ENCODE data around the gene CREB3L4.
A peak's percentile ranks its signal among the peaks of the same experiment; 100 is the strongest.

Gene CREB3L4

GRCh38 chr1:153967107-153967999 lies at the start of gene CREB3L4:
Gene CREB3L4 (plus strand): TSS chr1:153967902. CDS start chr1:153968526, 624 bp downstream.
- peak; percentile 90 for DNase-seq

GRCh38 chr1:153919876-153920852 lies 47.5 kb upstream of the CREB3L4 start:
- DNase-seq, result peak; percentile 42

GRCh38 chr1:153921080-153921802 lies 46.5 kb upstream of the CREB3L4 start:
- DNase-seq, result no peak

- DNase-seq, result peak; percentile 6
These were observed 46.0 kb upstream of the CREB3L4 start for GRCh38 chr1:153921803-153922075.

- no peak for DNase-seq
These were observed 45.4 kb upstream of the CREB3L4 start for GRCh38 chr1:153922076-153922971.

- peak; percentile 100 for DNase-seq
These were observed 44.5 kb upstream of the CREB3L4 start, which contains the start of gene GATAD2B for GRCh38 chr1:153922972-153923925. Gene GATAD2B (minus strand): TSS chr1:153922972. CDS start chr1:153828347, 94,625 bp downstream.

- DNase-seq, result no peak
These were observed 41.3 kb upstream of the CREB3L4 start for GRCh38 chr1:153926405-153926804.

GRCh38 chr1:153928245-153928644 lies 39.5 kb upstream of the CREB3L4 start:
- DNase-seq, result no peak

- DNase-seq, result no peak
These were observed 38.8 kb upstream of the CREB3L4 start for GRCh38 chr1:153928791-153929341.

- DNase-seq, result no peak
These were observed 38.3 kb upstream of the CREB3L4 start for GRCh38 chr1:153929426-153929825.

- no peak for DNase-seq
These were observed 37.4 kb upstream of the CREB3L4 start for GRCh38 chr1:153929981-153930948.

- no peak for DNase-seq
These were observed 35.3 kb upstream of the CREB3L4 start for GRCh38 chr1:153932156-153933131.

GRCh38 chr1:153933430-153933829 lies 34.3 kb upstream of the CREB3L4 start:
- no peak for DNase-seq

GRCh38 chr1:153933955-153934354 lies 33.7 kb upstream of the CREB3L4 start:
- no peak for DNase-seq

GRCh38 chr1:153934746-153935145 lies 33.0 kb upstream of the CREB3L4 start:
- no peak for DNase-seq

- DNase-seq, result no peak
These were observed 31.5 kb upstream of the CREB3L4 start for GRCh38 chr1:153936011-153936802.

GRCh38 chr1:153937331-153937730 lies 30.4 kb upstream of the CREB3L4 start:
- DNase-seq, result no peak

Measured in CD4-positive, alpha-beta T cell treated with Interleukin-12 subunit alpha and Interleukin-12 subunit beta, for 1 hour (primary cell).